Stimulated activated CD8-positive, alpha-beta memory T cell treated with anti-CD3 and anti-CD28 coated beads, Interleukin-12 subunit alpha, Interleukin-12 subunit beta, amount 100 ng/mL, for 4 hours (primary cell): ENCODE data around the gene MAK.
A peak's percentile ranks its signal among the peaks of the same experiment; 100 is the strongest.
"Not testable (repeated sequence)": the region's sequence is repeated elsewhere in the genome, so short reads cannot be mapped to it uniquely, and the experiment has no call there.

Experiments used
- DNase-seq: peaks from one replicate; pipeline ENCODE4 v3.0.0-alpha.2; 2020; ENCODE audit warnings: low read depth

Gene MAK

GRCh38 chr6:10854922-10855632 is 16.7 kb upstream of the MAK start:
- no peak for DNase-seq

- not testable (repeated sequence) for DNase-seq
Observed at GRCh38 chr6:10853849-10854300, 15.5 kb upstream of the MAK start.

DNA sequence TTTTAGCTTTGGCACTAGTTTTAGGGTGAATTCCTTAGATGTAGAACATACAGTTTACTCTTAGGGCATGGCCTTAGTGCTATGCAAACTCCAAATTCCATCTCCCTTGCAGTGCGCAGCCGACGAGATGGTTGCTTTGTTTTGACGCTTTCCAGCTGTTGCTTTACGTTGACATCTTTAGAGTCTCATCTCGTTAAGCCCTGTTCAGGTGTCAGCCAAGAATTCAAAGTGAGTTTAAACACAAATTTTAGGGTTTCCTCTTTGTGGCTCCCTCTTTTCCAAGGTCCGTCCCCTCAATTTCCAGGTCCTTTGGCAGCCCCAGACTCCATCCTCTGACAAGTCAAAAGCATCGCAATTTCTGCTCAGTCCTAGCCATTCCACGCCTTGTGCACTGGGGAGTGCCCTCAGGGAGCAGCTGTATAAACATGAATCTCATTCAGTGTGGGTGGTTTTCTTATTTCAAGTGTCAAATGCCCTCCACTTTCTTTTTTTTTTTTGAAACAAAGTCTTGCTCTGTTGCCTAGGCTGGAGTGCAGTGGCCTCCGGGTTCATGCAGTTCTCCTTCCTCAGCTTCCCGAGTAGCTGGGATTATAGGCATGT is 14.1 kb upstream of the MAK start:
- no peak for DNase-seq

DNA sequence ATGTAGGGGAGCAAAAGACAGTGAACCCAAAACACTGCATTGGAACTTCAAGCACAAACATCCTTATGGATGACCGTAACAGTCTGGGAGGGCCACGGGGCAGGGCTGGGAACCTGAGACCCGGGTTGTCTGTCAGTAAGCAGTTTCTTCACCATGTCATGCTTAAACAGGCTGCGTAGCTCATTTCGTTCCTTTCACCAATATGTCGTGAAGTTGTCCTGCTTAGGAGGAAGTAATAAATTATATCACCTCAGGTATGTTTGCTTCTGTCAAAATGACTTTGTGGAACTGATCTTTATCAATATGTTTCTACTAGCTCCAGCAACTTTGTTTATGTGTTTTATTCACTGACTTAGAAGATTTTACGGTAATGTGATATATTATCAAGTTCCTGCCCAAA is 12.4 kb upstream of the MAK start:
- no peak for DNase-seq

DNA sequence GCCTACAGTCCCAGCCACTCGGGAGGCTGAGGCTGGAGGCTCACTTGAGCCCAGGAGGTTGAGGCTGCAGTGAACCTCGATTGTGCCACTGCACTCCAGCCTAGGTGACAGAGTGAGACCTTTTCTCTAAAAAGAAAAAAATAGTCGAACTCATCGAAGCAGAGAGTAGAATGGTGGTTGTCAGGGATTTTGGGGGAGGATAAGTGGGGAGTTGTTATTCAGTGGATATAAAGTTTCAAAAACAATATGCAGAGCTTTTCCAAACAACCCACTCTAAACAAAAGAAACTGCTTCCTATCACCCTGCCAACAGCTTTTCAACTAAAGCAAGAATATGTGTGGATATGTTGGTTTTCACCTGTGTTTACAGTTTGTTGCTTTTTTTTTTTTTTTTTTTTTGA is 11.6 kb upstream of the MAK start:
- DNase-seq = no peak

GRCh38 chr6:10847684-10848083 is 9.3 kb upstream of the MAK start:
- no peak for DNase-seq

- DNase-seq = no peak
Observed at GRCh38 chr6:10843554-10843953, 5.2 kb upstream of the MAK start.

- no peak for DNase-seq
Observed at GRCh38 chr6:10838794-10839333, 525 bp upstream of the MAK start.

DNA sequence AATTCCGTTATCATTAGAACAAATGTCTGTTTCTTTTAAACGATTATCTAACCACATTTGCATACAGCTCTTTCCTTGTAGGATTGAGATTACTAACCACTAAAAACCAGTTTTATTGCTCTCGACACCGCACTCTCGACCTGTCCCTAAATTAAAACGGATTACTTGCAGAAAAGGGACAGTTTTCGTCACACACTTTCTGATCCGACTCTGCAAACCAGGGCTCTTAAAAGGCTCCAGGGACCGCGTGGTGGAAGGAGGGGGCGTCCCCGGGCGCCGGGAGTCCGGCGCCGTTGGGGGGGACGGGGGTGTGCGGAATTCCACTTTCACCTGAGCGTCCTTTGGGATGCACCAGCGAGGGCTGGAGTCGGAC is 731 bp downstream of the MAK start:
- DNase-seq = no peak

DNA sequence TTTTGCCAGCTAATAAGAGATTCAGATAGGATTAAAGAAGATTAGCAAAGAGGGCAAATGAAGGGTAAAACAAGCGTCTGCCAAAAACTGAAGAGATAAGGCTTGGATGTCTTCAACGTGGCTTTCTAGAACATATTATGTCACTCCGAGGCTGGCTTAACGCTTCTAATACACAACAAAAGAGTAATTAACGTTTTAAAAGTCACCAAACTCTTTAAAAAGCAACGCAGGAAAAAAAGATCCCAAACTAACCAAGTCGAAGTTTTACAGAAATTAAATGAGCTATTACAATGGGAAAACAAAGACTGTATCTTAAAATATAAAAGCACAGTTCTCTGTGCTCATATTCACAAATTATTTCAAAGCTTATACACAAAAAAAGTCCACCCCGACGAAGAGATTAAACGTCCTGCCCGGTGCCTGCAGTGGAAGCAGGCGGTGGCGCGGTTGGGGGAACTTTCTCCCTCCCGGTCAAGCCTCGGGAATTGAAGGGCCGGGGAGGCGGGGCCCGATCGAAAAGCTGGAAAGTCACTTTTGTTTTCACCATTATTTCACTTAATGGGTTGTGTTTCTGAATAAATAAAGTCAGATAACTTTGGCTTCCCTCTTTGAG is 1.2 kb downstream of the MAK start:
- no peak for DNase-seq

DNA sequence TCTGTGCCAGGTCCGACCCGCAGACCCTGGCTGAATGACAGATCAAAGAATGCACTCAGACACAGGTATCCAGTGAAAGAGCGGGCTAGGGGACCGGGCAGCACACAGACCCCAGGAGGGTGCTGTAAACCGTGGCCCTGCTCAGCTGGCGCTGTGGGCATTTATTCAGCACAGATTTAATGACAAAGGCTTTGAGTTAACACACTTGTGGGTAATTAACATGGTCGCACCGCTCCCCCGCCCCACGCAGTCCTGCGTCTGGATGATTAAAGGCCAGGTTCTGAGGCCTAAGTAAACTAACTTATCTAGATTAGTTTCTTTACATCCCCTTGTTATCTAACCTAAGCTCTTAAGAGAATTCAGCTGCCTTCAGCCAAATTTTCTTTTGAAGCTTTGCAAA is 3.5 kb downstream of the MAK start:
- no peak for DNase-seq

DNA sequence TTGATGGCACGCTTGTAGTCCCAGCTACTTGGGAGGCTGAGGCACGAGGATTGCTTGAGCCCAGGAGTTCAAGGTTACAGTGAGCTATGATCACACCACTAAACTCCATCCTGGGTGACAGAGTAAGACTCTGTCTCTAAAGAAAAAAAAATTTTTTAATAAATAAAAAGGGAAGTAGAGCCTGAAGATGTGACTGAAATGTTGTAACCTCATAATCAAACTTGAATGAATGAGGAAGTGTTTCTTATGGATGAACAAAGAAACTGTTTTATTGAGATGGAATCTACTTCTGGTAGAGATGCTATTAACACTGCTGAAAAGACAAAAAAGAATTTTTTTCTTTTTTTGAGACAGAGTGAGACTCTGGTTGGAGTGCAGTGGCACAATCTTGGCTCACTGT is 6.7 kb downstream of the MAK start:
- no peak for DNase-seq

DNA sequence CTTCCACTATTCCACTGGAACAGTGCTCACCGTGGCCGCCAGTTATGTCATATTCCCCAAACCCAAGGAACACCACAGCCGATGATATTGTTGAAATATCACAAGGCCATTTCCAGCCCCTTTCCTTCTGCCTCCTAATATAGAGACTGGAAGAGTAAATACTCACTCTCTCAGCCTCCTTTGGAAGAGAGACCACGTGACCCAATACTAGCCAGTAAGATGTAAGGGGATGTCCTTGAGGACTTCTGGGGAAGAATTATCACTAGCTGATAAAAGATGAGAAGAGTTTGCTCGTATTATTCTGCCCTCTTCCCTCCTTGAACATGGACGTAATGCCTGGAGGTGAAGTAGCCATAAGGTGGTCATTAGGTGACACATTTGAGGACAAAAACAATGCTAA is 13.5 kb downstream of the MAK start:
- no peak for DNase-seq

DNA sequence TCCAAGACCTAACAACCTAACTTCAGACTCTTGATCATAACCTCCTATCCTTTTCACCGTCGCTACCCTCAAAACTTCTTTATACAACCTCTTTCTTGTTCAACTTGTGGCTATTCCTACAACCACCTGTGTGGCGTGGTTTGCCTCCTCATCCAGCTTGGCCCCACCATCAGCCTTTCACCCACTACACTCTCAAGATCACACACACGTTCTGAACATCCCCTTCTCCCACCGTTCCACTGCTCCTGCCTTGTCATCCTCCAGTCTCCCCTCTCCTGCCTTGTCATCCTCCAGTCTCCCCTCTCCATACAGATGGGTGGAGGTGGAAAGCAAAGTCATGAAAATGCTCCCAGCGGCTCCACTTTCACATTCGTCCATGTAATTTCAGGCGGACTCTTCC is 14.0 kb downstream of the MAK start:
- no peak for DNase-seq

GRCh38 chr6:10814176-10814575 is 24.2 kb downstream of the MAK start:
- DNase-seq = not testable (repeated sequence)

DNA sequence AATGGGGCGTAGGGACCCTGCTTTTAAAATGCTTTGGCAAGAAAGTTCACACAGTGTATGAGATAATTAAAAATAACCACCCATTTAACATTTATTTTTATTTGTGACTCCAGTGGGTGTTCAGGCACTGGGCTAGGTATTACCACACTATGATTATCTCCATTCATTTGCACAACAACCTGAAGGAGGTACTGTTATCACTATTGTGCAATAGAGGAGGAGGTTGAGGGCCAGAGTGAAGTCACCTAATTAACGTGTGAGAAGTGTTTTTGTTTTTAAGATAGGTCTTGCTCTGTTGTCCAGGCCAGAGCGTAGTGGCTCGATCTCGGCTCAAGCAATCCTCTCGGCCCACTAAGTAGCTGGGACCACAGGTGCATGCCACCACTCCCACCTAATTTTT is 29.2 kb downstream of the MAK start:
- no peak for DNase-seq

DNA sequence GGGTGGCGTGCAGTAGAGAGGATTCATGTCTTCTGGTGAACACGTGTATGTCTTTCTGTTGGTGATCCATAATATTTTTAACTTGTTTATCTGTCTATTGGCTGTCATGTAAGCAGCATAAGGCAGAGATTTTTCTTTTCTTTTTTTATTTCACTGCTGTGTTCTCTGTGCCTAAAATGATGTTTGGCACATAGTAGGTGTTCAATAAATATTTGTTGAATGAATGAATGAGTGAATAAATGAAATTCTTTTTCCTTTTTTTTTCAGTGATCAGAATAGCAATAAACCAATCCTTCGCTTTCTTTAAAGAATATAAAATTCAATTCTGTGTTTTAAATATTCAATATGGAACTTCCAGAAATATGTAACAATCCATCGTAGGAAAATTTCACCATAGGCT is 30.0 kb downstream of the MAK start:
- no peak for DNase-seq

- peak; percentile 33 for DNase-seq
Observed at GRCh38 chr6:10801224-10801848, 37.0 kb downstream of the MAK start.

- no peak for DNase-seq
Observed at GRCh38 chr6:10800810-10801209, 37.5 kb downstream of the MAK start.

- DNase-seq = no peak
Observed at GRCh38 chr6:10794239-10794638, 44.1 kb downstream of the MAK start.

DNA sequence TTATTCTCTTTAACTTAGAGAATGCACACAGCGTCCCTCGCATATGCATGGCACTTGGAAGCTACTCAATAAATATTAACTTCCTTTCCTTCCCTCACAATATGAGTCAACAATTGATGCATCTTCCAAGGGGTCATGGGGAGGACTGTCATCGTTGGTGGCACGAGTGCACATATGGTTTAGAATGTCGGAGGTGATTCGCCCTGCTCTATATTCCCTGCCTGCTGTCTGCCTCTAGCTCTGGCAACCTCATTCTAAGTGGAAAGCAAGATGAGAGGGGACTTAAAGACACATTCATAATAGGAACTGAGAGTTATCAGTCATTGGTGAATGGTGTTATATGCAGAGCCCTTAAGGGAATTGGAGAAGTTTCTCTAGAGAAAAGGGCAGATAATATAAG is 44.6 kb downstream of the MAK start:
- no peak for DNase-seq

DNA sequence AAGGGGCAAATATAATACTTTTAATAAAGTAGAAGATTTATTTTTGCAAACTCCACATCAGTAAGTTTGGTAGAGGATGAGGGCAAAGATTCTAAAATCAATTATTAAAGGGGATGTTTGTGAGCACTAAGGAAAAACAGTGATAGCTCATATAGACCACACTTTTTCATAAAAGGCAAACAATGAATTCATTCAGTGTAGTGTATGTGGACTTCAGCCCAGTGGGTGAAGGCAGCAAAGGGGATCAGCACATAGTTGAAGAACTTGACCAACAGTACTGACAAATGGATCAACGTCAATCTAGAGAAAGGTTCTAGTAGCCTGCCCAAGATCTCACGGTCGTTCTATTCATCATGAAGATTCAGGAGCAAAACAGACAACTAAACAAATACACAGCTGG is 45.3 kb downstream of the MAK start:
- no peak for DNase-seq

DNA sequence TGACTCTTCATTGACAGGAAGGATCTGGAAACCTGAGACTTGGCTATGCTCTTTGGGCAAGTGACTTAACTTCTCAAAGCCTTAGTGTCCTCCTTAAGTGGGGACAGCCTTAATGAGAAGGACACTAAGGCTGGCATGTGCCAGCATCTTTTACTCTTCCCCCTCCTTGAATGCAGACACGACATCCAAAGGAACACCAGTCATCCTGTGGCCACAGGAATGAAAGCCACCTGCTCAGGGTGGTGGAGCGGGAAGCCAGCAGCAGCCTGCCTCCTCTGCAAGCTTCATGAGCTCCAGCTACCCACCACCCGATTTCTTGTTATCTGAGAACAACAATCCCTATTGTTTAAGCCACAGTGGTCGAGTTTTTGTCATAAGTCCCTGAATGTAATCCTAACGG is 46.2 kb downstream of the MAK start:
- DNase-seq = no peak
